Activated T-helper 1 cell treated with anti-CD3 and anti-CD28 coated beads, Interleukin-12 subunit alpha, Interleukin-12 subunit beta, Interleukin-2, Interleukin-4 antibody, amounts not matched to agents 30 ng/mL and 10 ng/mL and 1 ng/mL, durations not matched to agents 14 hours and 24 hours and 36 hours (primary cell): ENCODE measurements around the gene NKAIN2. TPM values are rescaled to one million over a fixed set of nuclear protein-coding genes. Genes with fewer than 3 reads are reported as not detected.
"Not testable (repeated sequence)": the region's sequence is repeated elsewhere in the genome, so short reads cannot be mapped to it uniquely, and the experiment has no call there.

Source experiments
- DNase-seq: peaks from one replicate; pipeline ENCODE4 v3.0.0; 2021; ENCODE audit warnings: low spot score
- H3K27ac Mint-ChIP-seq: one replicate; pipeline ENCODE4 v1.8.0; 2021; ENCODE audit warnings: mild to moderate bottlenecking, mixed read lengths
- H3K27me3 Mint-ChIP-seq: one replicate; pipeline ENCODE4 v1.8.0; 2022; ENCODE audit warnings: mild to moderate bottlenecking, moderate library complexity, mixed read lengths; ENCODE audit not compliant: insufficient read depth
- H3K36me3 Mint-ChIP-seq: one replicate; pipeline ENCODE4 v1.8.0; 2021; ENCODE audit warnings: low read depth, mixed read lengths
- H3K4me1 Mint-ChIP-seq: one replicate; pipeline ENCODE4 v1.8.0; 2021; ENCODE audit warnings: low read depth, mixed read lengths
- H3K4me3 Mint-ChIP-seq: one replicate; pipeline ENCODE4 v1.8.0; 2021; ENCODE audit warnings: mild to moderate bottlenecking, moderate library complexity, mixed read lengths
- H3K9me3 Mint-ChIP-seq: one replicate; pipeline ENCODE4 v1.8.0; 2021; ENCODE audit warnings: mixed read lengths
- intact Hi-C: fragments of 100-400 bp; cut with micrococcal nuclease; formaldehyde crosslinking; loops from one replicate; pipeline ENCODE4 v1.15.1; 2024
- total RNA-seq: library from RNA; stranded (reverse); gene quantifications from 2 replicates; pipeline ENCODE4 v1.2.3, GENCODE V29; 2022

Gene NKAIN2
- total RNA-seq, 1 donor from 2014 or later, result not detected

DNA sequence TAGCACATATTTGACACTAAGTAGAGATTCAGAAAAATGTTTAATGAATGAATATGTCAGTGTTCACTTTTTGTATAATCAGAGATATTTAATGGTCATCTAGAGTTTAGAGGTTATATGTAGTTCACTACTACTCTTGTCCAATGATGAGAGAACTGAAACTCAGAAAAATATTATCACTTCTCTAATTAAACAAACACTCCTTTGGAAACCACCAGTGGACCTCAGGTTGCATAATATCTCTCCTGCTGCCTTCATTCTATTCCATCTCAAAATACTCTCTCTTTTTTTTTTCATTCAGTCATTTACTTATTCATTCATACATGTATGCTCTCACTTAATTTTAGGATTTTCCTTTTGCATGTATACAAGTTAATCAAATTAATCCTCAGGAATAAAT is 735.4 kb downstream of the NKAIN2 start:
- Mint-ChIP-seq H3K36me3 (no peaks in the 10 kb centered on the region), H3K27me3 (no peaks in the 10 kb centered on the region), H3K4me3 (no peak overlapping the region), H3K27ac (no peak overlapping the region), H3K4me1 (no peaks in the 10 kb centered on the region), H3K9me3 (no peaks in the 10 kb centered on the region)
- intact Hi-C loops, result no loop called here
- DNase-seq, result no peak

DNA sequence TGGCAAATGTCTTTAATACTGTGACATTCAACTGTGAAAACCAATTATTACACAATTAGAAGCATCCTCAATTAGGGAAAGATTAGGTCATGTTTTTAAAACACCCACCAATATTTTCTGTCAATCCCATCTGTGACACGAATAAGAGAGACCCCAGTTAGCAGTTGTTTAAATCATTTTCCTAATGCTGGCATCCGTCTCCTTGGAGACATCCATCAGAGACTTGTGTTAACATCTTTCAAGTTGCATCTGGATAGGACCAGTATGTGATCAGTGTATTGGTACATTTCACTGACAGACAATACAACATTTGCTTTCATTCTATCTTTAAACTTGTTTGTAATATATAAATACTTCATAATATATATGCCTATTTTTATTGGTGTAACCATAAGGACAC is 737.9 kb downstream of the NKAIN2 start:
- Mint-ChIP-seq H3K4me1 (no peaks in the 10 kb centered on the region), H3K27ac (no peak overlapping the region), H3K9me3 (no peaks in the 10 kb centered on the region), H3K4me3 (no peak overlapping the region), H3K27me3 (no peaks in the 10 kb centered on the region), H3K36me3 (no peaks in the 10 kb centered on the region)
- no peak for DNase-seq
- intact Hi-C loops, result no loop called here

DNA sequence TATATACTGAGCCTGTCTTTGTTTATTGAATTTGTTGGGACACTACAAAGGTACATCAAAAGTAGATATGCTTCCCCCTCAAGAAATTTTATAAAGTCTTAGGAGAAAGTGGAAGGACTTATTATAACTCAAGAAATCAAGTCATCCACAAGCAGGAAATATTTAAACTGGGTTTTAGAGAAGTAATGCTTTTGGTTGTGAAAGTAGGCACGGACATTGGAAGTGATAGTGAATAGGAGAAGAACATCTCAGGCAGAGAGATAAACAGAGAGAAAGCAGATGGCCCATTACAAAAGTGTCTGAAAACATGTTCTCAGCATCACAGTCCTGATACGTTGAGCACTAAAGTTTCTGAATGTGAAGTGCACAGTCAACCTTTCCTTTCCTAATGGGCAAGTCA is 742.9 kb downstream of the NKAIN2 start:
- intact Hi-C loops, result no loop called here
- Mint-ChIP-seq H3K9me3 (no peaks in the 10 kb centered on the region), H3K4me3 (no peak overlapping the region), H3K27me3 (no peaks in the 10 kb centered on the region), H3K4me1 (no peaks in the 10 kb centered on the region), H3K36me3 (no peaks in the 10 kb centered on the region), H3K27ac (no peak overlapping the region)
- no peak for DNase-seq

DNA sequence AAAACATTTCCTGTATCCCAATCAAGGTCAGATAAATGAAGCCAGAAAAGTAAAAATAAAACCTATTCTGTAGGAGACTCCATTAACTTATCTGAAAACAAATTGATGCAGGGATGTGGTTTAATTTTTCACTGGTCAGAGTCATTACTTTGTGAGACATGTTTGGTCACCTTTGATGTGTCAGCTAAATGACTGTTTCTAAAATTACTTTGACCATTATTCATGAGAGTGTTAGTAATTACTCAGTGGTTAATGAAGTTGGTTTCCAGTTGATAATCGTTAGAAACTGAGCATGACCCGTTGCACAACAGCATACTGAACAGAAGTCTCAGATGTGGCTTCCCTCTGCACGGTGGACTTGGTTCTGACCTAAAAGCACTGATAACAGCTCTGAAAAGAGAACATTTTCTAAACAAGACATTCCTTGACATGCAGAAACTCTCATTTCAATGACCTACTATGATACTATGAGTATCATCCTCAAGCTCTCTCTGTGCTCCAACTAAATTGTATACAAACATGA is 748.1 kb downstream of the NKAIN2 start:
- no peak overlapping the region for H3K27ac Mint-ChIP-seq
- intact Hi-C loops, result no loop called here
- no peaks in the 10 kb centered on the region for H3K4me1 Mint-ChIP-seq
- no peaks in the 10 kb centered on the region for H3K36me3 Mint-ChIP-seq
- H3K27me3 Mint-ChIP-seq, result no peaks in the 10 kb centered on the region
- no peak overlapping the region for H3K4me3 Mint-ChIP-seq
- DNase-seq, result no peak
- H3K9me3 Mint-ChIP-seq, result no peaks in the 10 kb centered on the region

DNA sequence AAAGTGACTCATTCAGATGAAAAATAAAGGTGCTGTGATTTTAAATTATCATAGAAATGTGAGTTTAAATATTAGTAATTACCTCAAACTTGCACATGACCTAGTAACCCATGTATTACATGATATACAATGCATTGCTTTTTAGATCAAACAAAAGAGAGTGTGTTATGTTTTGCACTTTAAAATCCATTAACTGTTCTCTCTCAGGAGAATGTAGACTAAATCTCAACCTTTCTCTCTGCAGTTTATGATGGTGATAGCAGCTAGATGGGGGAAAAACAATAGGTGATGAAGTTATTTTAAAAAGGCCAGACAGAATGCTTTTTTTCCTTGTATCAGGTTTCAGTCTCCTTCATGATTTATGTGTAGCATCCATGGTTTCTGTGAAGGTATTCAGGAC is 754.2 kb downstream of the NKAIN2 start:
- no peak for DNase-seq
- Mint-ChIP-seq H3K27ac (no peak overlapping the region), H3K36me3 (no peaks in the 10 kb centered on the region), H3K27me3 (no peaks in the 10 kb centered on the region), H3K4me1 (no peaks in the 10 kb centered on the region), H3K9me3 (no peaks in the 10 kb centered on the region), H3K4me3 (no peak overlapping the region)
- intact Hi-C loops, result no loop called here

DNA sequence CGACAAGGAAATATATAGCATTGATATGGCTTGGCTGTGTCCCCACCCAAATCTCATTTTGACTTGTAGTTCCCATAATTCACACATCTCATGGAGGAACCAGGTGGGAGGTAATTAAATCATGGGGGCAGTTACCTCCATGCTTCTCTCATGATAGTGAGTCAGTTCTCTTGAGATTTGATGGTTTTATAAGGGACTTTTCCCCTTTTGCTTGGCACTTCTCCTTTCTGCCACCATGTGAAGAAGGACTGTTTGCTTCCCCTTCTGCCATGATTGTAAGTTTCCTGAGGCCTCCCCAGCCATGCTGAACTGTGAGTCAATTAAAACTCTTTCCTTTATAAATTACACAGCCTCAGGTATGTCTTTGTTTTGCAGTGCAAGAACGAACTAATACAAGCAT is 756.4 kb downstream of the NKAIN2 start:
- H3K27me3 Mint-ChIP-seq, intact Hi-C loops, H3K4me3 Mint-ChIP-seq, H3K27ac Mint-ChIP-seq, H3K9me3 Mint-ChIP-seq, H3K36me3 Mint-ChIP-seq, DNase-seq, H3K4me1 Mint-ChIP-seq: not testable (repeated sequence)

DNA sequence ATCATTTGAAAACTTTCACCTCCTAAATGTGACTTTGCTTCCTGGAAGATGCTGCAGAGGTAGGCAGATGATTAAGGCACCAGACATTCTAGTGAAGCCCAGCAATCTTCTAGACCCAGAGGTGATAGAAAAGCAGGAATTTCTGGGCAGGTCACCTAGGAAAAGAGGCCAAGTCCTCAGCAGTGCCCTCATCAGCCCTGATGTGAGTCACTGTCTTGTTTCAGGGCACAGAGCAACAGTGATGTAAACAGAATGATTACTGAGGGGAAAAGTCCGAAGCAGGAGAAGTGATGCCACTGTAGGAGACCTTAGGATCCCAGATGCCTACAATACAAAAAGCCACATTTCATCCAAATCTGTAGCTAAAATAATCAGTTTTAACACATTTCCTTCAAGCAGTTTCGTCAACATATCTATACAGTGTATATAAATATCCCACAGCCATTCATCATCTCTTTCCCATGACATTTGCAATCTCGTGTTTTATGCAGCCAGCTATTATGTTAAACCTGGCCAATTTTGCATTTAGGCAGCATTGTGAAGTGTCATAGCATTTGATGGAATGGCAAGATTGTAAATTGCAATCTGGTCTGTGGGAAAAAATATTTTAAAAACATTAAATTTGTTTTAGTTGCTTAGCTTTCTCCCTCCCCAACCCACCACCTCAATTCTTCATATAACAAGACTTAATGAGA is 757.4 kb downstream of the NKAIN2 start:
- no peaks in the 10 kb centered on the region for H3K4me1 Mint-ChIP-seq
- no peaks in the 10 kb centered on the region for H3K9me3 Mint-ChIP-seq
- intact Hi-C loops, result no loop called here
- no peaks in the 10 kb centered on the region for H3K36me3 Mint-ChIP-seq
- no peak overlapping the region for H3K27ac Mint-ChIP-seq
- no peak for DNase-seq
- no peak overlapping the region for H3K4me3 Mint-ChIP-seq
- no peaks in the 10 kb centered on the region for H3K27me3 Mint-ChIP-seq

DNA sequence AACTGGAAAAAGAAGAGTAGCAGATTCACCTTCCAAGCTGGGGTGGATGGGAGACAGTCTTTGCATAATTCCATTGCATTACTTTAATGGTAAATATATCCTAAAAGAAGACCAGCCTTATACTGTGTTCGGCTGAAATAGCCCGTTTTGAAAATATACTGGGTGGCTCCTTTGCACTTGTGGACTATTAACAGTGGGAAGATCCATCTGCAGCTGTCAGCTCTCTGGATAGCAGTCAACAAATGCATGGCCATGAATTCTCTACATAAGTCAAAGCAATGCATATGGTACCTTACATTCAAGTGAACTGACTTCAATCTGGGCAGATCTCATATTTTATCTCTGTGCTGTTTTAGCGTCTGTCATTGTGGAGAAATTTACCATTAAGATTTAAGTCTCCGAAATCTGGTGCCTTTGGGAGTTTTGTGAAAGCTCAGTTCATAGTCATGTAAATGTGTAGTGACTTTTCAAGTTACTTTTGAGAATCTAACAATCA is 758.0 kb downstream of the NKAIN2 start:
- Mint-ChIP-seq H3K4me1 (no peaks in the 10 kb centered on the region), H3K27me3 (no peaks in the 10 kb centered on the region), H3K36me3 (no peaks in the 10 kb centered on the region), H3K27ac (no peak overlapping the region), H3K4me3 (no peak overlapping the region), H3K9me3 (no peaks in the 10 kb centered on the region)
- DNase-seq, result no peak
- intact Hi-C loops, result no loop called here

DNA sequence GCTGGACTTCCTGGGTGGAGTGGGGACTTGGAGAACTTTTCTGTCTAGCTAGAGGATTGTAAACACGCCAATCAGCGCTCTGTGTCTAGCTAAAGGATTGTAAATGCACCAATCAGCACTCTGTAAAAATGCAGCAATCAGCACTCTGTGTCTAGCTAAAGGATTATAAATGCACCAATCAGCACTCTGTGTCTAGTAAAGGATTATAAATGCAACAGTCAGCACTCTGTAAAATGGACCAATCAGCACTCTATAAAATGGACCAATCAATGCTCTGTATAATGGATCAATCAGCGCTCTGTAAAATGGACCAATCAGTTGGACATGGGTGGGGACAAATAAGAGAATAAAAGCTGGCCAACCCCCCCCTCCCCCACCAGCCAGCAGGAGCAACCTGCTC is 760.5 kb downstream of the NKAIN2 start:
- H3K4me1 Mint-ChIP-seq, DNase-seq, H3K4me3 Mint-ChIP-seq, H3K27me3 Mint-ChIP-seq, H3K27ac Mint-ChIP-seq, intact Hi-C loops, H3K9me3 Mint-ChIP-seq, H3K36me3 Mint-ChIP-seq: not testable (repeated sequence)

DNA sequence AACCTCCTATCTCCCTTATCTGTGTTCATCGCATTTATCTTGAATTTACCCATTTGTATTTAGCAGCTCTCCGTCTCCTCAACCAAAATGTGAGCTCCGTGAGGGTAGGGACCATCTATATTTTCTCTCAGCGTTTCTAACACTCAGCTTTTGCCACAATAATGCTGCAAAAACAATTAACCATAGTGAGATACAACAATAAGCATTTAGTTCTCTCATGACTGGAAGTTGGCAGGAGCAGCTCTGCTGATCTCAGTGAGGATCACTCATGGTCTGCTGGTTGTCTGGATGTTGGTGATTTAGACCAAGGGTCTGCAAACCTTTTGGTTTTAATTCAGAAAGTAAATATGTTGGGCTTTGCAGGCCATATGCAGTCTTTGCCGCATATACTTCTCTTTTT is 763.7 kb downstream of the NKAIN2 start:
- Mint-ChIP-seq H3K9me3 (peaks cover 5% of the 10 kb centered on the region), H3K27me3 (no peaks in the 10 kb centered on the region), H3K36me3 (no peaks in the 10 kb centered on the region), H3K4me3 (no peak overlapping the region), H3K4me1 (no peaks in the 10 kb centered on the region), H3K27ac (no peak overlapping the region)
- intact Hi-C loops, result no loop called here
- no peak for DNase-seq

DNA sequence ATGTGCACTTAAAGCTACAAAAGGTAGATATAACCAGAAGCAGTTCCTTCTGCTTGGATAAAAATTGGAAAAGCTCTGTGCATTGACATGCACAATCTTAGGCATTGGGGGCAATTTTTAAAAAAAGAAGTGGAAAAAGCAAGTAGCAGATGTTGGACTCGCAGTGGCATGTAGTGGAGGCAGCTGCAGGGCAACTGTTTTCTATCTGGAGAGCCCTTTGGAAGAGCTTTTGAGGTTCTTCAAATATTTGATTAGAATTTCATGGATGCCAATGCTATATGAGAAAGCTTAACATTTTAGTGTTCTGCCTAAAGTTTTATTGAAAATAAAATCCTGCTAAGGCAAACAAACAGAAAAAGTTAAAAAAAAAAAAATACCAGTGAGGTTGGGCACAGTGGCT is 770.3 kb downstream of the NKAIN2 start:
- Mint-ChIP-seq H3K27ac (no peak overlapping the region), H3K4me3 (no peak overlapping the region), H3K36me3 (no peaks in the 10 kb centered on the region), H3K9me3 (peaks cover 5% of the 10 kb centered on the region), H3K27me3 (no peaks in the 10 kb centered on the region), H3K4me1 (no peaks in the 10 kb centered on the region)
- DNase-seq, result no peak
- intact Hi-C loops, result no loop called here

DNA sequence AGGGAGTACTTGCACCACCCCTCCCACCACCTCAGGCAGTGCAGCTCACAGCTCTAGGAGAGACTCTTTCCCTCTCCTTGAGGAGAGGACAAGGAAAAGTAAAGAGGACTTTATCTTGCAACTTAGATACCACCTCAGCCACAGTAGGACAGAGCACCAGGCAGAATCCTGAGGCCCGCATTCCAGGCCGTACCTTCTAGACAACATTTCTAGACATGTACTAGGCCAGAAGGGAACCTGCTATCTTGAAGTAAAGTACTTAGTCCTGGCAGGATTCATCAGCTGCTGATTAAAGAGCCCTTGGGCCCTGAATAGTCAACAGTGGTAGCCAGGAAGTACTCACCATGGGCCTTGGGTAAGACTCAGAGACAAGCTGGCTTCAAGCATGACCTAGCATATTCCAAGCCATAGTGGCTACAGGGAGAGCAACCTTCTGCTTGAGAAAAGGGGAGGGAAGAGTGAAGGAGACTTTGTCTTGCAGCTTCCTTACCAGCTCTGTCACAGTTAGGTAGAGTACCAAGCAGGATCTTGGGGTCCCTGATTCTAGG is 774.1 kb downstream of the NKAIN2 start:
- H3K9me3 Mint-ChIP-seq, result no peaks in the 10 kb centered on the region
- H3K4me3 Mint-ChIP-seq, result no peak overlapping the region
- no peak for DNase-seq
- H3K27ac Mint-ChIP-seq, result no peak overlapping the region
- no peaks in the 10 kb centered on the region for H3K4me1 Mint-ChIP-seq
- no peaks in the 10 kb centered on the region for H3K27me3 Mint-ChIP-seq
- no peaks in the 10 kb centered on the region for H3K36me3 Mint-ChIP-seq
- intact Hi-C loops, result no loop called here

DNA sequence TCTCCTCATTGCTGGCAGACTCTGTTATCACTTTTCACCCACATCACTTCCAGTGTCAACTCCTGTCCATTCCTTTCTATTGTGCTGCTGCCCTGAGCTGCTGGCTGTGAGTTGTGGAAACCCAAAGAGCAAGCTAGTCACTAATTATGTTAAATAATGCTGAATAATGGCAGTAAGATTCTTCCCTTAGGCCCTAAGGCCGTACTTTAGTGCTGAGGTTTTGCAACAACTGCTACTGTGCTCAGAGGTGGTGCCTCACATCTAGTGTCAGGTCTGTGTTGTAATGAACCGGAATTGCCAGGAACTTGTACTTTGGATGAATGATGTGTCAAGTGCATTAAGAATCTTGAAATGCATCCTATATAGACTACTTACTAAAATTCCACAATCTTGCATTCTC is 786.3 kb downstream of the NKAIN2 start:
- Mint-ChIP-seq H3K9me3 (no peaks in the 10 kb centered on the region), H3K27me3 (no peaks in the 10 kb centered on the region), H3K4me3 (no peak overlapping the region), H3K4me1 (no peaks in the 10 kb centered on the region), H3K27ac (no peak overlapping the region), H3K36me3 (no peaks in the 10 kb centered on the region)
- intact Hi-C loops, result no loop called here
- DNase-seq, result no peak

DNA sequence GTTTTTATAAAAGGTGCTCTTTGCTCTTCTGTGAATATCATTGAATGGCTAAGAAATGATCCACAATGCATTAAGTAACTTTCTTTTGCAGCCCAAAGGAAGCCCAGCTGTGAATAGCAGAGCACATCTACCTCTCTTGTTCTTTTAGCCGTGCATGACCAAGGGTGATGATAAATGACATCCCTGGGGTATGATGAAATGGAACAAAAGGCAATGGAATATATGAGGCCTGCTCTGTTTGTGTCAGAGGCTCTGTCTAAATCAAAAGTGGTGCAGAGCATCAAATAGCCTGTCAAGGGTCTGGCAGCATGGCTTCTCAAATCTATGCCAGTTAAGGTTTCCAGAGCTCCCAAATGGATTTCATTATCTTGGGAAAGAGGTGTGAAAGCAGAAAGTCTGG is 796.0 kb downstream of the NKAIN2 start:
- Mint-ChIP-seq H3K9me3 (no peaks in the 10 kb centered on the region), H3K27me3 (no peaks in the 10 kb centered on the region), H3K4me1 (no peaks in the 10 kb centered on the region), H3K36me3 (no peaks in the 10 kb centered on the region), H3K27ac (no peak overlapping the region), H3K4me3 (no peak overlapping the region)
- intact Hi-C loops, result no loop called here
- no peak for DNase-seq
